ENCODE results near the gene PTGFRN. TPM values are rescaled to one million over a fixed set of nuclear protein-coding genes. Genes with fewer than 3 reads are reported as not detected.
"Not testable (repeated sequence)": the region's sequence is repeated elsewhere in the genome, so short reads cannot be mapped to it uniquely, and the experiment has no call there.

The PTGFRN gene
- total RNA-seq, 1 donor from 2014 or later, result 31.2 TPM

GRCh38 chr1:116934586-116935207 is 25.0 kb downstream of the PTGFRN start:
- TF ChIP-seq CTCF (IDR thresholded peaks at IDR 0.05), result peak; percentile 32
- Histone ChIP-seq H3K4me1 (no peaks in the 10 kb centered on the region), H3K36me3 (no peaks in the 10 kb centered on the region), H3K27ac (no peak overlapping the region), H3K4me3 (no peak overlapping the region), H3K9me3 (no peaks in the 10 kb centered on the region), H3K27me3 (no peaks in the 10 kb centered on the region)
- DNase-seq (no peak), ATAC-seq (peak; percentile 31)
- intact Hi-C loops (cut with DNase I), result no loop called here

- no peak for DNase-seq
- intact Hi-C loops (cut with DNase I), result no loop called here
- no peak overlapping the region for H3K27ac ChIP-seq
- H3K27me3 ChIP-seq, result no peaks in the 10 kb centered on the region
- no peak overlapping the region for H3K4me3 ChIP-seq
- no peaks in the 10 kb centered on the region for H3K9me3 ChIP-seq
- no peak for ATAC-seq
- H3K4me1 ChIP-seq, result no peaks in the 10 kb centered on the region
- no peaks in the 10 kb centered on the region for H3K36me3 ChIP-seq
- TF ChIP-seq CTCF (IDR thresholded peaks at IDR 0.05), result no peak
Measured at GRCh38 chr1:116938216-116938615, 28.5 kb downstream of the PTGFRN start.

DNA sequence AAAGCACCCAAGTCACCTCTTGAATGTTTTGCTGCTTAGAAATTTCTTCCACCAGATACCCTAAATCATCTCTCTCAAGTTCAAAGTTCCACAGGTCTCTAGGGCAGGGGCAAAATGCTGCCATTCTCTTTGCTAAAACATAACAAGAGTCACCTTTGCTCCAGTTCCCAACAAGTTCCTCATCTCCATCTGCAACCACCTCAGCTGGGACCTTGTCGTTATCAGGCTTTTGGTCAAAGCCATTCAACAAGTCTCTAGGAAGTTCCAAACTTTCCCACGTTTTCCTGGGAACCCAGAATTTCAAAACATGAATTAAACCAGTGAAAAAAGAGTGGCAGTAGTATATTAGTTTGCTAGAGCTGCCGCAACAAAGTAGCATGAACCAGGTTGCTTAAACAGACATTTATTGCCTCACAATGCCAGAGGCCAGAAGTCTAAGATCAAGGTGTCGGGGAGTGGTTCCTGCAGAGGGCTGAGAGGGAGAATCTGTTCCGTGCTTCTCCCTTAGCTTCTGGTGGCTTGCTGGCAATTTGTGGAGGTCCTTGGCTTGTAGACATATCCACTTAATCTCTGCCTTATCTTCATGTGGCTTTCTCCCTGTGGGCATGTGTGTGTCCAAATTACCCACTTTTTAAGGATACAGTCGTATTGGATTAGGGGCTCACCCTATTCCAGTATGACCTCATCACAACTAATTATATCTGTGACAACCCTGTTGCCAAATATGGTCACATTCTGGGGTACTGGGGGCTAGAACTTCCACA is 30.2 kb downstream of the PTGFRN start:
- H3K4me3 ChIP-seq; H3K27ac ChIP-seq; H3K27me3 ChIP-seq; ATAC-seq; intact Hi-C loops (cut with DNase I); DNase-seq; H3K4me1 ChIP-seq; H3K9me3 ChIP-seq; H3K36me3 ChIP-seq: not testable (repeated sequence)

DNA sequence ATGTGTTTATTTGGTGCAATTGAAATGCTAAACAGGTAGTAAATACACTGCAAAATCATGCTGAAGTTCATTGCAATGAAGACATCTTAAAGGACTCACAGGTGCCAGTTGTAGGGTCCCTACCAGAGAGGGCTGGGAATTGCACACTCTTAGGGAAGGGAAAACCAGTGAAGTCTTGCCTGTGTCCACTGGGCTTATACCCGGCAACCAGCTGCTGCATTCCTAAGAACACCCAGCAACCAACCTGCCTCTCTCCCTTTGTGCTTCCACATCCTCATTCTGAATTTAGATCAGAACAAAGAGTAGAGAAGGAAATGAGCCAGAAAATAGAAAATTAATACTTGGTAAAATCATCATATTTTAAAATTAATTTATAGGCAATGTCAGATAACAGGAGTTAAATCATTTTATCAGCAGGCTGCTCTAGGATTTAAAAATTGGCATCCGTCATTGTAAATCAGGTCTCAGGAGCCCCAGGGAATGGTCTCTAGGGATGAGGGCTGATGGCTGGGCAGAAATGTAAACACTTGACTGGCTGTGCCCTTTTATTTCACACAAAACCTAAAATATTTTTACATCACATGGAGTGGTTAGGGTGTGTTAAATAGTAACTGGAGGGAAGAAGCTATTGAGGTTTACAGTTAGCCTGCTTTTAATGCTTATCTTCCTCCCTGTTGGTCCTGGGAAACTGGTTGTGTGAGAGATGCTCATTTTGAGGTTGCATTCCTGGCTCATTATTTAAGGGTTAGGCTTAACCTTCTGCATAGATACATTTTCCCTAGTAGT is 31.3 kb downstream of the PTGFRN start:
- intact Hi-C loops (cut with DNase I), result no loop called here
- no peaks in the 10 kb centered on the region for H3K27me3 ChIP-seq
- H3K4me3 ChIP-seq, result no peak overlapping the region
- no peaks in the 10 kb centered on the region for H3K9me3 ChIP-seq
- ATAC-seq (no peak), DNase-seq (no peak)
- TF ChIP-seq CTCF (IDR thresholded peaks at IDR 0.05), result no peak
- no peak overlapping the region for H3K27ac ChIP-seq
- no peaks in the 10 kb centered on the region for H3K36me3 ChIP-seq
- H3K4me1 ChIP-seq, result no peaks in the 10 kb centered on the region

- no peak for TF ChIP-seq CTCF (IDR thresholded peaks at IDR 0.05)
- no peaks in the 10 kb centered on the region for H3K27me3 ChIP-seq
- no peak overlapping the region for H3K27ac ChIP-seq
- H3K9me3 ChIP-seq, result no peaks in the 10 kb centered on the region
- no peak overlapping the region for H3K4me3 ChIP-seq
- H3K36me3 ChIP-seq, result no peaks in the 10 kb centered on the region
- no peak for ATAC-seq
- no peak for DNase-seq
- no peaks in the 10 kb centered on the region for H3K4me1 ChIP-seq
- intact Hi-C loops (cut with DNase I), result no loop called here
Measured at GRCh38 chr1:116941670-116942069, 32.0 kb downstream of the PTGFRN start.

DNA sequence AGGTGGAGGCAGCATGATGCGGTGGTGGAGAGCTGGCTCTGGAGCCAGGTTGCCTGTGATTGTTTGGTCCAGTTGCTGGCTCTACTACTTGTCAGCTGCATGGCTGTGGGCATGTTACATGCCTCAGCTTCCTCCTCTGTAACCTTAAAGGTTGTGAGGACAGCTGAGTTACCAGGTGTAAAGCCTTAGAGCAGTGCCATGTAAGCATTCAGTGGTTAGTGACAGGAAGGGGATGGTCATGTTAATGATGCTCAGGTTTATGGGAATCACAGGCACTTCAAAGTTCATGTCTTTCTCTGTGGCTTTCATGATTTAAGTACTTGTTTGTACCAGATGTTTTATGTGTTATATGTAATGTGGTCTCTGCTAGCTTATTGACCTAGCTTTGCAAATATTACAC is 32.6 kb downstream of the PTGFRN start:
- ATAC-seq (no peak), DNase-seq (no peak)
- TF ChIP-seq CTCF (IDR thresholded peaks at IDR 0.05), result no peak
- H3K9me3 ChIP-seq, result no peaks in the 10 kb centered on the region
- no peaks in the 10 kb centered on the region for H3K27me3 ChIP-seq
- no peak overlapping the region for H3K4me3 ChIP-seq
- H3K36me3 ChIP-seq, result no peaks in the 10 kb centered on the region
- no peaks in the 10 kb centered on the region for H3K4me1 ChIP-seq
- intact Hi-C loops (cut with DNase I), result no loop called here
- no peak overlapping the region for H3K27ac ChIP-seq
